CD4-positive, alpha-beta T cell (primary cell): ENCODE measurements around the gene CAMK2A. TPM values are rescaled to one million over a fixed set of nuclear protein-coding genes. Genes with fewer than 3 reads are reported as not detected.

Experiments
- ATAC-seq: fragments of 200-7000 bp; cut with Tn5 transposase; one replicate; pipeline ENCODE4 v1.10.0; 2022; ENCODE audit warnings: mild to moderate bottlenecking; ENCODE audit not compliant: poor library complexity
- CTCF ChIA-PET: fragments of 350-600 bp; sonication (Branson Sonifier 250); formaldehyde crosslinking; loops from one replicate; lab custom pipeline; 2021; ENCODE audit warnings: antibody characterized with exemption, inconsistent platforms; lab: Charles Lee
- POLR2A ChIA-PET: fragments of 350-600 bp; sonication (Branson Sonifier 250); formaldehyde crosslinking; loops from one replicate; lab custom pipeline; 2021; ENCODE audit warnings: antibody characterized with exemption, inconsistent platforms; lab: Charles Lee
- DNase-seq, 14 experiments: peaks; one replicate each; pipeline ENCODE4 v3.0.0-alpha.2; 2013 to 2020; ENCODE audit warnings: mixed read lengths in 2 of 14
- H3K27ac ChIP-seq, 2 donors: one replicate each; pipeline versions ENCODE4 v1.5.1 to v1.7.0; 2013; ENCODE audit warnings: low read length in 2 of 2, low read depth in 1 of 2, mild to moderate bottlenecking in 1 of 2
- H3K27me3 ChIP-seq, 2 experiments: 1 replicate in 1 of 2; 2 replicates in 1 of 2; pipeline versions ENCODE4 v1.6.1 to v1.7.0; 2013; ENCODE audit warnings: low read length in 2 of 2, control low read depth in 1 of 2, mild to moderate bottlenecking in 1 of 2, moderate library complexity in 1 of 2; ENCODE audit not compliant: insufficient read depth in 2 of 2, control insufficient read depth in 1 of 2
- H3K36me3 ChIP-seq: one replicate; pipeline ENCODE4 v1.6.1; 2013; ENCODE audit warnings: low read length, control low read depth; ENCODE audit not compliant: insufficient read depth
- H3K4me1 ChIP-seq: one replicate; pipeline ENCODE4 v1.6.1; 2013; ENCODE audit warnings: low read length, control low read depth; ENCODE audit not compliant: insufficient read depth
- H3K4me3 ChIP-seq: one replicate; pipeline ENCODE4 v1.5.1; 2013; ENCODE audit warnings: mild to moderate bottlenecking, low read length, moderate library complexity
- H3K9me3 ChIP-seq, 2 experiments: 1 replicate in 1 of 2; 2 replicates in 1 of 2; pipeline versions ENCODE4 v1.6.1 to v1.7.0; 2013; ENCODE audit warnings: low read length in 2 of 2, mild to moderate bottlenecking in 2 of 2, control low read depth in 1 of 2, moderate library complexity in 1 of 2; ENCODE audit not compliant: control insufficient read depth in 1 of 2, insufficient read depth in 1 of 2
- H3K27ac Mint-ChIP-seq: one replicate; pipeline ENCODE4 v1.8.0; 2020; ENCODE audit warnings: mixed read lengths
- H3K27me3 Mint-ChIP-seq: one replicate; pipeline ENCODE4 v1.8.0; 2021; ENCODE audit warnings: mixed read lengths
- H3K36me3 Mint-ChIP-seq: one replicate; pipeline ENCODE4 v1.8.0; 2021; ENCODE audit warnings: low read depth, mixed read lengths
- H3K4me1 Mint-ChIP-seq: one replicate; pipeline ENCODE4 v1.8.0; 2021; ENCODE audit warnings: low read depth, mixed read lengths
- H3K4me3 Mint-ChIP-seq: one replicate; pipeline ENCODE4 v1.8.0; 2020; ENCODE audit warnings: mild to moderate bottlenecking, mixed read lengths
- H3K9me3 Mint-ChIP-seq: one replicate; pipeline ENCODE4 v1.8.0; 2020; ENCODE audit warnings: mixed read lengths
- intact Hi-C, 2 experiments: fragments of 100-400 bp; cut with DNase I in 1 of 2; cut with micrococcal nuclease in 1 of 2; formaldehyde crosslinking; loops; one replicate each; pipeline versions ENCODE4 v1.15.1 to v1.9.0; 2023 to 2025; cut with DNase I, micrococcal nuclease
- total RNA-seq, 174 experiments: library from RNA in 2 of 174; stranded (reverse) in 2 of 174; gene quantifications; one replicate each; pipeline ENCODE4 v1.2.3 and lab custom pipeline; 2021 to 2026
- TF ChIP-seq, protein P1 (sequence below): fragments of 200-600 bp; IDR thresholded peaks from one replicate; pipeline ENCODE4 v1.8.0; 2022; ENCODE audit warnings: antibody characterized with exemption, mild to moderate bottlenecking

CAMK2A gene
- total RNA-seq, 2 experiments from 2014 or later, result 0.05 to 0.22 TPM

DNA sequence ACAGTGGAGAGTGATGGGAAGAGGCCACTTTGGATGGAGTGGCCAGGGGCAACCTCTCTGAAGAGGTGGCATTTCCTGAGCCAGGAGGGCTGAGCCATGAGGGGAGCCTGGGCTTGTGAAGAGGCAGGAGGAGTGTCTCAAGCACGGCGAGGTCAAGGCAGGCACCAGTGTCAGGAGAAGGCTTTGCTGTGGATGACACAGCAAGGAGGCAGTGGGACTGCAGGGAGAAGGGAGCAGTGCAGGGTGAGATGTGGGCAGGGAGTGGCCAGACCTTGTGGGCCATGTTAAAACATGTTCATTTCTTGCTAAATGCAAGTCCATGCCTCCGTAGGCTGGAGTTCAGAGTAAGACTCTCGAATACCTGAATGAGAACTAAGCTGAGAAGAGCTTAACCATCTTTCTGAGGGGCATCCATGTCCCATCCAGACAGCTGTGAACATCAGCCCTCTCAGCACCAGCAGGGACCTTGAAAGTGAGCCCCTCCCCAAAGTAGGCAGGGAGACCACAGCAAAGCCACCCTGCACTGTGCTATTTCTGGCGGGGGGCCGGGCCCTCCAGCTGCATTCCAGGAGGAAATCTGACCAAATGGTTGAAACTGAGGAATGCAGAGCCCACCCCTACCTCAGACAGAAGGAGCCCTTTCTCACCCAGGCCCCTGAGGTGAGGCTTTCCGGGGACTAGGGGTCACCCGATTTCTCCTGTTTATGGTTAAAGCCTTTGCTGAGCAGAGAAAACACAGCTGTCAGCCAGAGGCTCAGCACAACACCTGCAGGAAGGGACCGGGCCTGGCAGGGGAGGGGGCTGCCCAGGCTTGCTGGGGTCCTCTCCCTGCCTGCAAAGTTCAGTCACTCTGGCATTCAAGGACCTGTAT, 29.3 kb upstream of the CAMK2A start:
- H3K27me3 Mint-ChIP-seq, result no peaks in the 10 kb centered on the region
- Histone ChIP-seq H3K9me3 (no peaks in the 10 kb centered on the region), H3K36me3 (no peaks in the 10 kb centered on the region), H3K4me1 (no peaks in the 10 kb centered on the region), H3K27me3 (no peaks in the 10 kb centered on the region), H3K4me3 (no peak overlapping the region), H3K27ac (no peak overlapping the region)
- H3K4me3 Mint-ChIP-seq, result no peak overlapping the region
- ATAC-seq, result no peak
- DNase-seq, result no peak
- H3K9me3 Mint-ChIP-seq, result no peaks in the 10 kb centered on the region
- intact Hi-C loops, result no loop called here
- H3K27ac Mint-ChIP-seq, result no peak overlapping the region
- no peaks in the 10 kb centered on the region for H3K4me1 Mint-ChIP-seq
- no peaks in the 10 kb centered on the region for H3K36me3 Mint-ChIP-seq
- TF ChIP-seq, protein P1, sequence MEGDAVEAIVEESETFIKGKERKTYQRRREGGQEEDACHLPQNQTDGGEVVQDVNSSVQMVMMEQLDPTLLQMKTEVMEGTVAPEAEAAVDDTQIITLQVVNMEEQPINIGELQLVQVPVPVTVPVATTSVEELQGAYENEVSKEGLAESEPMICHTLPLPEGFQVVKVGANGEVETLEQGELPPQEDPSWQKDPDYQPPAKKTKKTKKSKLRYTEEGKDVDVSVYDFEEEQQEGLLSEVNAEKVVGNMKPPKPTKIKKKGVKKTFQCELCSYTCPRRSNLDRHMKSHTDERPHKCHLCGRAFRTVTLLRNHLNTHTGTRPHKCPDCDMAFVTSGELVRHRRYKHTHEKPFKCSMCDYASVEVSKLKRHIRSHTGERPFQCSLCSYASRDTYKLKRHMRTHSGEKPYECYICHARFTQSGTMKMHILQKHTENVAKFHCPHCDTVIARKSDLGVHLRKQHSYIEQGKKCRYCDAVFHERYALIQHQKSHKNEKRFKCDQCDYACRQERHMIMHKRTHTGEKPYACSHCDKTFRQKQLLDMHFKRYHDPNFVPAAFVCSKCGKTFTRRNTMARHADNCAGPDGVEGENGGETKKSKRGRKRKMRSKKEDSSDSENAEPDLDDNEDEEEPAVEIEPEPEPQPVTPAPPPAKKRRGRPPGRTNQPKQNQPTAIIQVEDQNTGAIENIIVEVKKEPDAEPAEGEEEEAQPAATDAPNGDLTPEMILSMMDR, result no peak
- ChIA-PET POLR2A (interaction anchor here (0.6 kb wide), 1 partner anchor 834 kb away, joined by 4 read pairs; no protein-coding TSS in a partner anchor), CTCF (interaction anchor here (0.7 kb wide), 1 partner anchor 9 kb away, joined by 3 read pairs; no protein-coding TSS in a partner anchor)

DNA sequence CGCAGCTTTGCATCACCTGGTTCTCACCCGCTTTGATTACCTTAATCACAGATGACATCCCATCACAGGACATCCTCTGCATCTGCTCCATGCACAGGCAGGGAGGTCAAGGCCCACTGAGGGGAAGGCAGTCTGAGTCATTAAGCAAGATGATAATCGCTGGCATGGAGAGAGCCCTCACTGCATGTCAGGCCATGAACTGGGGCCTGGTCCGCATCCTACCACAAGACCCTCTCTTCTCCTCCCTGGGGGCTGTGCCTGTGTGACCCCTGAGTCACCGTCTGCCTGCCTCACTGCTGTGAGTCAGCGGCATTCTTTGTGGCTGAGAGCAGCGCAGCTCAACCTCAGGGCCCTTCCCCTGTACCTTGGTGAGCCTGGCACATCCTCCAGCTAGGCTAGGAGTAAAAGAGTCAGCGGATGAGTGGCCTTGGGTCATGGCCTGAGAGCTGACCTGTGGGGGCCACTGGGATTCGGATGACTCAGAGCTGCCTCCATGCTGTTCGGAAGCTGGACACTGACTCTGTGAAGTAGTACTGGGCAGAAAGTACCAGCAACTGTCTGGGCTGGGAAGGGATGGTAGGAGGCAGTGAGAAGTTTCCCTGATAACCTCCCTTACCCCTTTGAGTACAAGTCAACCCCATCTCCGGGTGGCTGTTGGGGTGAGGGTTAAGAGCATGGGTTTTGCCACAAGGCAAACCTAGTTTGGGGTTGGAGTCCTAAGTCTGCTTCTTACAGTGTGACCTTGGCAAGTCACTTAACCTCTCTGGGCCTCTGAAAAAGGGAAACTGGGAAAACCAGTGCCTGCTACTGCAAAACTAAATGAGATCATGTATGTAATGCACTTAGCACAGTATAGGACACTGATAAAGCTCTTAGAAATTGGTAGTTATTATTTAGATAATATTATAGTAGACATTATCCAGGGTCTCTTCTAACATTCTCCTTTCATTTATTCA, 27.8 kb upstream of the CAMK2A start:
- H3K4me1 ChIP-seq, result no peaks in the 10 kb centered on the region
- H3K27me3 ChIP-seq, result no peaks in the 10 kb centered on the region
- H3K27ac ChIP-seq, result no peak overlapping the region
- Mint-ChIP-seq H3K4me1 (no peaks in the 10 kb centered on the region), H3K36me3 (no peaks in the 10 kb centered on the region), H3K4me3 (no peak overlapping the region), H3K27ac (no peak overlapping the region), H3K9me3 (no peaks in the 10 kb centered on the region), H3K27me3 (no peaks in the 10 kb centered on the region)
- H3K4me3 ChIP-seq, result no peak overlapping the region
- intact Hi-C loops, result no loop called here
- no peaks in the 10 kb centered on the region for H3K9me3 ChIP-seq
- POLR2A ChIA-PET, result no interaction called here
- H3K36me3 ChIP-seq, result no peaks in the 10 kb centered on the region
- TF ChIP-seq, protein P1, result no peak
- DNase-seq, result no peak
- ATAC-seq, result no peak
- CTCF ChIA-PET, result no interaction called here

DNA sequence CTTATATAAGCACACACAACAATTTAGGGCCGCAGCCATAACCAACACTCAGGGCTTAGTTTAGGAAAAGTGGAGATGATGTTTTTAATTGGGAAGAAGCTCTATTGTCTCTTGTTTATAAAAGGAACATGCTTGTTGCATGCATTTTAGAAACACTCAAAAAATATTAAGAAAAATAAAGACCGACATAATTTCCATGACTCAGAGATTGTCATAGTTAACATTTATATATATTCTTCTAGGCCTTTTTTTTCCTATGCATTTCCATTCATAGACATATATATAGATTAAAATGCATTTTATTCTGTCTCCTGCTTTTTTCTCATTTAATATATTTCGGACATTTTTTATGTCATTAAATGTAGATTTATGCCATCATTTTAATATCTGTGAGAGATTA, 26.7 kb upstream of the CAMK2A start:
- Mint-ChIP-seq H3K27me3 (no peaks in the 10 kb centered on the region), H3K4me3 (no peak overlapping the region), H3K4me1 (no peaks in the 10 kb centered on the region), H3K27ac (no peak overlapping the region), H3K36me3 (no peaks in the 10 kb centered on the region), H3K9me3 (no peaks in the 10 kb centered on the region)
- TF ChIP-seq, protein P1, result no peak
- DNase-seq (no peak), ATAC-seq (no peak)
- Histone ChIP-seq H3K27ac (no peak overlapping the region), H3K36me3 (no peaks in the 10 kb centered on the region), H3K4me3 (no peak overlapping the region), H3K27me3 (no peaks in the 10 kb centered on the region), H3K9me3 (no peaks in the 10 kb centered on the region), H3K4me1 (no peaks in the 10 kb centered on the region)
- intact Hi-C loops, result no loop called here
- POLR2A ChIA-PET, result no interaction called here
- CTCF ChIA-PET, result no interaction called here
